ENCODE results near the gene NUAK1. TPM values are rescaled to one million over a fixed set of nuclear protein-coding genes. Genes with fewer than 3 reads are reported as not detected.

NUAK1 gene
- total RNA-seq, 1 experiment from 2014 or later: 7.4 TPM

DNA sequence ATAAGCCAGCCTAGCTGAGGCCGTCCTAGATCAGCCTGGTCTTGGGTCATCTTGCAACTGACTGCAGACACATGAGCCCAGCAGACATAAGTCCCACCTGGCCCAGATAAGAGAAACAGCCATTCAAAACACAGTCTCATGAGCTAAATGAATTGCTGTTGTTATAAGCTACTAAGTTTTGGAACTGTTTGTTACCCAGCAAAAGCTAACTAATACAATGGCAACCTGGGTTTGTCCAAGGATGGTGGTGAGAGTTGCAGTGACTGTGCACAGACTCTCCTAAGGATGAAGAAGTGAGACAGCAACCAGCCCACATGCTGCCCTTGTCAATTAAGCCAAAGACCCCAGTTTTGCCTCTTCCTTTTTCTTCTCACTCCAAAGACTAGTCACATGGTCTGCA, 22.2 kb upstream of the NUAK1 start:
- Histone ChIP-seq H3K79me2 (ENCODE audit: insufficient read depth, low read length) (no peaks in the 10 kb centered on the region), H3K27ac (ENCODE audit: low read depth, low read length) (no peak overlapping the region), H3K27me3 (ENCODE audit: insufficient read depth, low read length) (no peaks in the 10 kb centered on the region), H3K9me2 (ENCODE audit: insufficient read depth) (no peaks in the 10 kb centered on the region), H3K4me2 (ENCODE audit: low read length) (no peak overlapping the region), H2AFZ (ENCODE audit: low read depth, low read length, poor library complexity, severe bottlenecking) (no peak overlapping the region), H3K4me3 (replicated peaks in 1 of 2; ENCODE audit: low read depth in 1 of 2, low read length in 2 of 2) (no peak overlapping the region), H3K4me1 (ENCODE audit: control insufficient read depth in 1 of 2, insufficient read depth in 2 of 2, low read length in 2 of 2) (no peaks in the 10 kb centered on the region), H3K9me3 (ENCODE audit: control insufficient read depth in 1 of 2, insufficient read depth in 1 of 2, low read depth in 1 of 2, low read length in 2 of 2) (no peaks in the 10 kb centered on the region), H3K36me3 (ENCODE audit: control insufficient read depth in 1 of 2, insufficient read depth in 2 of 2, low read length in 2 of 2) (no peaks in the 10 kb centered on the region), H4K20me1 (ENCODE audit: insufficient read depth) (no peaks in the 10 kb centered on the region), H3K9ac (ENCODE audit: low read length) (no peak overlapping the region)
- no peak for TF ChIP-seq EZH2 (IDR thresholded peaks at IDR 0.05)
- no peak for TF ChIP-seq EZH2phosphoT487 (IDR thresholded peaks at IDR 0.05; ENCODE audit: borderline replicate concordance)
- TF ChIP-seq FOSL1 (IDR thresholded peaks at IDR 0.05; ENCODE audit: low read depth): no peak
- no peak for TF ChIP-seq REST (IDR thresholded peaks at IDR 0.05; ENCODE audit: low read depth)
- no peak for TF ChIP-seq MAX (IDR thresholded peaks at IDR 0.05)
- TF ChIP-seq, protein P1, sequence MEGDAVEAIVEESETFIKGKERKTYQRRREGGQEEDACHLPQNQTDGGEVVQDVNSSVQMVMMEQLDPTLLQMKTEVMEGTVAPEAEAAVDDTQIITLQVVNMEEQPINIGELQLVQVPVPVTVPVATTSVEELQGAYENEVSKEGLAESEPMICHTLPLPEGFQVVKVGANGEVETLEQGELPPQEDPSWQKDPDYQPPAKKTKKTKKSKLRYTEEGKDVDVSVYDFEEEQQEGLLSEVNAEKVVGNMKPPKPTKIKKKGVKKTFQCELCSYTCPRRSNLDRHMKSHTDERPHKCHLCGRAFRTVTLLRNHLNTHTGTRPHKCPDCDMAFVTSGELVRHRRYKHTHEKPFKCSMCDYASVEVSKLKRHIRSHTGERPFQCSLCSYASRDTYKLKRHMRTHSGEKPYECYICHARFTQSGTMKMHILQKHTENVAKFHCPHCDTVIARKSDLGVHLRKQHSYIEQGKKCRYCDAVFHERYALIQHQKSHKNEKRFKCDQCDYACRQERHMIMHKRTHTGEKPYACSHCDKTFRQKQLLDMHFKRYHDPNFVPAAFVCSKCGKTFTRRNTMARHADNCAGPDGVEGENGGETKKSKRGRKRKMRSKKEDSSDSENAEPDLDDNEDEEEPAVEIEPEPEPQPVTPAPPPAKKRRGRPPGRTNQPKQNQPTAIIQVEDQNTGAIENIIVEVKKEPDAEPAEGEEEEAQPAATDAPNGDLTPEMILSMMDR (IDR thresholded peaks at IDR 0.05 in 2 of 3, conservative IDR thresholded peaks at IDR 0.05 in 1 of 3; ENCODE audit: borderline replicate concordance in 1 of 3, insufficient read depth in 1 of 3, low read depth in 2 of 3, low read length in 2 of 3): no peak
- TF ChIP-seq ZFX (IDR thresholded peaks at IDR 0.05): no peak
- TF ChIP-seq, protein P2, sequence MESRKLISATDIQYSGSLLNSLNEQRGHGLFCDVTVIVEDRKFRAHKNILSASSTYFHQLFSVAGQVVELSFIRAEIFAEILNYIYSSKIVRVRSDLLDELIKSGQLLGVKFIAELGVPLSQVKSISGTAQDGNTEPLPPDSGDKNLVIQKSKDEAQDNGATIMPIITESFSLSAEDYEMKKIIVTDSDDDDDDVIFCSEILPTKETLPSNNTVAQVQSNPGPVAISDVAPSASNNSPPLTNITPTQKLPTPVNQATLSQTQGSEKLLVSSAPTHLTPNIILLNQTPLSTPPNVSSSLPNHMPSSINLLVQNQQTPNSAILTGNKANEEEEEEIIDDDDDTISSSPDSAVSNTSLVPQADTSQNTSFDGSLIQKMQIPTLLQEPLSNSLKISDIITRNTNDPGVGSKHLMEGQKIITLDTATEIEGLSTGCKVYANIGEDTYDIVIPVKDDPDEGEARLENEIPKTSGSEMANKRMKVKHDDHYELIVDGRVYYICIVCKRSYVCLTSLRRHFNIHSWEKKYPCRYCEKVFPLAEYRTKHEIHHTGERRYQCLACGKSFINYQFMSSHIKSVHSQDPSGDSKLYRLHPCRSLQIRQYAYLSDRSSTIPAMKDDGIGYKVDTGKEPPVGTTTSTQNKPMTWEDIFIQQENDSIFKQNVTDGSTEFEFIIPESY (IDR thresholded peaks at IDR 0.05; ENCODE audit: extremely low read depth, insufficient replicate concordance, low read length): no peak
- ChIA-PET RAD21 (ENCODE audit: low non-redundant PET in 1 of 2, low total read pairs in 2 of 2, uncharacterized antibody in 2 of 2, unreplicated experiment in 2 of 2) (no interaction called here), POLR2A (no interaction called here), CTCF (interaction anchor here (2.6 kb wide), 1 partner anchor 12 kb away, joined by 8 read pairs; no protein-coding TSS in a partner anchor)
- no peak for DNase-seq (ENCODE audit: low read depth, low spot score)
- intact Hi-C loops (cut with micrococcal nuclease): no loop called here
- no peak for ATAC-seq
- no TSS peak for BruUV-seq (replicated peaks)

All from HCT116 (cell line).